NT2/D1 (cell line): ENCODE data around the gene RAD51AP1.

Experiments used
- SUZ12 ChIP-seq: IDR thresholded peaks from 2 replicates; pipeline ENCODE4 v1.6.1; 2011; ENCODE audit not compliant: insufficient read length, insufficient read depth; ENCODE audit errors: extremely low read depth
- ZNF274 ChIP-seq: IDR thresholded peaks from 2 replicates; pipeline ENCODE4 v1.6.1; 2011; ENCODE audit warnings: mild to moderate bottlenecking, low read depth, low read length

GRCh38 chr12:4556735-4557530 is 18.2 kb downstream of the RAD51AP1 start:
- TF ChIP-seq SUZ12 (no peak), ZNF274 (no peak)
